Ovary (tissue), 9 donors: ENCODE results near the gene CTAGE1. TPM values are rescaled to one million over a fixed set of nuclear protein-coding genes. Genes with fewer than 3 reads are reported as not detected.

Experiments
- DNase-seq, 5 donors: peaks; one replicate each; pipeline ENCODE4 v3.0.0-alpha.2; 2019 to 2020
- H3K27ac ChIP-seq, 2 donors: fragments of 200-600 bp; one replicate each; pipeline versions ENCODE4 v1.5.1 to v1.8.0; 2019 to 2022
- H3K27me3 ChIP-seq: fragments of 200-600 bp; one replicate; pipeline ENCODE4 v1.8.0; 2022
- H3K36me3 ChIP-seq: fragments of 200-600 bp; sonication (generic); one replicate; pipeline ENCODE4 v1.5.1; 2019
- H3K4me1 ChIP-seq: one replicate; pipeline ENCODE4 v1.8.1; 2013; ENCODE audit warnings: mild to moderate bottlenecking, moderate library complexity; ENCODE audit not compliant: insufficient read depth
- H3K4me3 ChIP-seq: fragments of 200-600 bp; sonication (generic); one replicate; pipeline ENCODE4 v1.5.1; 2017
- H3K9me3 ChIP-seq, 2 donors: fragments of 200-600 bp in 1 of 2; sonication (generic) in 1 of 2; one replicate each; pipeline versions ENCODE4 v1.5.1 to v1.8.1; 2013 to 2019; ENCODE audit warnings: mild to moderate bottlenecking in 1 of 2, moderate library complexity in 1 of 2
- EP300 ChIP-seq: sonication (generic); formaldehyde crosslinking; IDR thresholded peaks from one replicate; pipeline ENCODE4 v1.6.1; 2017; ENCODE audit warnings: antibody characterized with exemption
- POLR2A ChIP-seq: fragments of 450-650 bp; IDR thresholded peaks from one replicate; pipeline ENCODE4 v1.6.1; 2017; ENCODE audit warnings: antibody characterized with exemption, mild to moderate bottlenecking, moderate library complexity
- WGBS, 3 donors: extraction: QIAGEN DNeasy Blood & Tissue Kit in 1 of 3; methylation state at CpG; one replicate each; pipeline versions ENCODE4 v1.1.5 to v1.1.7; 2013 to 2017; 5-methylcytosine and 5-hydroxymethylcytosine counted together
- intact Hi-C, 4 donors: fragments of 100-400 bp; cut with DNase I; formaldehyde crosslinking; loops; one replicate each; pipeline versions ENCODE4 v1.11.0 to v1.15.1; 2022 to 2023
- polyA plus RNA-seq, 2 donors: library from polyadenylated mRNA; stranded (reverse); fragments of 200-250 nt in 1 of 2; fragments of 350-450 nt in 1 of 2; fragmentation: Illumina TruSeq in 1 of 2; extraction: RNeasy Lipid Tissue Mini Kit (QIAGEN cat#74804) in 1 of 2; gene quantifications; one replicate each; pipeline ENCODE4 v1.2.3, GENCODE V29; 2013 to 2014
- total RNA-seq, 7 donors: library from RNA; depleted of rRNA in 2 of 7; stranded (reverse); fragments of >200 nt in 2 of 7; fragmentation: NEBNext Ultra II Directional in 3 of 7; extraction: Animal tissue kit (Norgen Biotek cat#: 25700) in 3 of 7; gene quantifications; one replicate each; pipeline versions ENCODE4 v1.1.0 to v1.2.4, GENCODE V29; 2016 to 2023
- TF ChIP-seq, protein P1 (sequence below), 3 donors: fragments of 450-650 bp in 2 of 3; fragments of 200-600 bp in 1 of 3; IDR thresholded peaks; one replicate each; pipeline versions ENCODE4 v1.5.1 to v1.8.0; 2016 to 2022; ENCODE audit warnings: antibody characterized with exemption in 3 of 3, mild to moderate bottlenecking in 1 of 3
- donor health status: DM: no; HTN: no; CAD: no; lungs with moderate emphysema.
- donor health status: DM: no; HTN: no; CAD: no.
- donor health status: Bipolar disorder and iron deficiency.
- donor health status: DM: yes; HTN: yes; CAD: no.
- donor health status: DM: no; HTN: no; CAD: no.
- donor health status: DM: yes; HTN: yes; CAD: no.

Gene CTAGE1
- total and polyA plus RNA-seq, 9 donors = not detected

DNA sequence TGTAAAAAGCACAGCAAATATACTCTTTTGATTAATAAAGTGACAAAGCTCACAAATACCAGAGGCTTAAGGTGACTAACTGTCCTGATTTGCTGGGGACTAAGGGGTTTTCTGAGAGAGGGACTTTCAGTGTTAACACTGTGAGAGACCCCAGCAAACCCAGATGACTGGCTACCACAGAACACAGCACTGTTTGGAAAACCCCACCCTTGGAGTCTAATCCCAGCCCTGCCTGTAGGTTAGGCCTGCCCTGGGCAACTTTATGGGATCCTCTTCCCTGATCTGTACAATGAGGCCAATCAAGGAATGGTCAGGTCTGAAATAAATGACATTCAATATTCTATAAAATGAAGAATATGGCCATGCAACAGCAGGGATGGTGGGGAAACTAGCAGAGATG lies 30.5 kb upstream of the CTAGE1 start:
- Histone ChIP-seq H3K9me3 (no peaks in the 10 kb centered on the region), H3K36me3 (no peaks in the 10 kb centered on the region), H3K4me1 (no peaks in the 10 kb centered on the region), H3K27me3 (no peaks in the 10 kb centered on the region), H3K4me3 (no peak overlapping the region), H3K27ac (no peak overlapping the region)
- no peak for TF ChIP-seq POLR2A
- intact Hi-C loops = no loop called here
- DNase-seq = no peak

DNA sequence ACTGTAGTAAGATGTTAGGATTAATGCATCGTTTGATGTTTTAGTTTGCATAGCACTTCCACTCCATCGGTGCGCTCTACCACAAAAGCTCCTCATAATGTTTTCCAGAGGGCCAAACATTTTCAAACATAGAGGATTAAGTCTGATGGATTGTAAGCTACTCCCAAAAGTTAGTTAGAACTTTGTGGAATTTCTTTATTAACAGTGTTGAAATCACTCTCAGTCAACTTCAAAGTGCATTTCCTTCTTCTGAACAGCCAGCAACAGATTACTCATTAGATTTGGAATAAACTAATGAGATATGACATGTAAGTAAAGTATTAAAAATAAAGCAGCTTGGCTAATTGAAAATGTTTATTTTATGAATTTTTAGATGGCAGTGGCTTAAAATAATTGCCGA lies 30.1 kb upstream of the CTAGE1 start:
- no peak for DNase-seq
- TF ChIP-seq POLR2A = no peak
- TF ChIP-seq EP300 = no peak
- TF ChIP-seq, protein P1, sequence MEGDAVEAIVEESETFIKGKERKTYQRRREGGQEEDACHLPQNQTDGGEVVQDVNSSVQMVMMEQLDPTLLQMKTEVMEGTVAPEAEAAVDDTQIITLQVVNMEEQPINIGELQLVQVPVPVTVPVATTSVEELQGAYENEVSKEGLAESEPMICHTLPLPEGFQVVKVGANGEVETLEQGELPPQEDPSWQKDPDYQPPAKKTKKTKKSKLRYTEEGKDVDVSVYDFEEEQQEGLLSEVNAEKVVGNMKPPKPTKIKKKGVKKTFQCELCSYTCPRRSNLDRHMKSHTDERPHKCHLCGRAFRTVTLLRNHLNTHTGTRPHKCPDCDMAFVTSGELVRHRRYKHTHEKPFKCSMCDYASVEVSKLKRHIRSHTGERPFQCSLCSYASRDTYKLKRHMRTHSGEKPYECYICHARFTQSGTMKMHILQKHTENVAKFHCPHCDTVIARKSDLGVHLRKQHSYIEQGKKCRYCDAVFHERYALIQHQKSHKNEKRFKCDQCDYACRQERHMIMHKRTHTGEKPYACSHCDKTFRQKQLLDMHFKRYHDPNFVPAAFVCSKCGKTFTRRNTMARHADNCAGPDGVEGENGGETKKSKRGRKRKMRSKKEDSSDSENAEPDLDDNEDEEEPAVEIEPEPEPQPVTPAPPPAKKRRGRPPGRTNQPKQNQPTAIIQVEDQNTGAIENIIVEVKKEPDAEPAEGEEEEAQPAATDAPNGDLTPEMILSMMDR (IDR thresholded peaks at IDR 0.05) = no peak
- Histone ChIP-seq H3K36me3 (no peaks in the 10 kb centered on the region), H3K9me3 (no peaks in the 10 kb centered on the region), H3K27me3 (no peaks in the 10 kb centered on the region), H3K4me3 (no peak overlapping the region), H3K4me1 (no peaks in the 10 kb centered on the region), H3K27ac (no peak overlapping the region)
- intact Hi-C loops = no loop called here
- WGBS, 3 donors = 75 to 86% (median 84%) methylated on average over 4 of the region's 4 CpGs

DNA sequence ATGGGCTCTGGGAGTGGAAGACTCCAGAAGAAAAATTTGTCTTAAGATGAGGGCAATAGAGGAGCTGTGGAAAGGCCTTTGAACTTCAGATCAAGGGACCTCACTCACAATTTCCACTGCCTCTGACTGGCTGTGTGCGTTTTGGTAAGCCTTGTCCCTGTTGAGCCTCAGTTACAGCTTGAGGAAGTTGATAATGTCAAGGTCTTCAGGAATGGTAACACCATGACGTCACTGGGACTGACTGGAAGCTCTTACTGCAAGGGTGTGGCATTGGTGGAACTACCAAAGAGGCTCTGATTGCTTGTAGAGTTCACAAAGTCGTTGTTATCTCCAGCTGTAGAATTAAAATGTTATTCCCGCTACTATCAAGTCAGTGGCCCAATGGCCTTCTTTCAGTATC lies 29.2 kb upstream of the CTAGE1 start:
- Histone ChIP-seq H3K36me3 (no peaks in the 10 kb centered on the region), H3K9me3 (no peaks in the 10 kb centered on the region), H3K4me1 (no peaks in the 10 kb centered on the region), H3K27me3 (no peaks in the 10 kb centered on the region), H3K4me3 (no peak overlapping the region), H3K27ac (no peak overlapping the region)
- intact Hi-C loops = no loop called here
- WGBS, 3 donors = 77 to 81% (median 80%) methylated on average over 4 of the region's 4 CpGs
- no peak for TF ChIP-seq EP300
- no peak for TF ChIP-seq POLR2A
- TF ChIP-seq, protein P1 (IDR thresholded peaks at IDR 0.05) = no peak
- no peak for DNase-seq

GRCh38 chr18:22446325-22446724 lies 28.6 kb upstream of the CTAGE1 start:
- no peak for DNase-seq
- TF ChIP-seq EP300 (no peak), POLR2A (no peak)
- TF ChIP-seq, protein P1 (IDR thresholded peaks at IDR 0.05) = no peak
- no peaks in the 10 kb centered on the region for H3K4me1 ChIP-seq
- no peaks in the 10 kb centered on the region for H3K36me3 ChIP-seq
- no peaks in the 10 kb centered on the region for H3K27me3 ChIP-seq
- WGBS, 3 donors = 91 to 93% (median 91%) methylated on average over 6 of the region's 6 CpGs
- no peak overlapping the region for H3K4me3 ChIP-seq
- no peak overlapping the region for H3K27ac ChIP-seq
- no peaks in the 10 kb centered on the region for H3K9me3 ChIP-seq
- intact Hi-C loops = no loop called here

- Histone ChIP-seq H3K27me3 (no peaks in the 10 kb centered on the region), H3K4me1 (no peaks in the 10 kb centered on the region), H3K27ac (no peak overlapping the region), H3K4me3 (no peak overlapping the region), H3K9me3 (no peaks in the 10 kb centered on the region), H3K36me3 (no peaks in the 10 kb centered on the region)
- intact Hi-C loops = no loop called here
- no peak for DNase-seq
- TF ChIP-seq POLR2A = no peak
- TF ChIP-seq EP300 = no peak
- TF ChIP-seq, protein P1 (IDR thresholded peaks at IDR 0.05) = no peak
Measured at GRCh38 chr18:22441638-22442037, 23.9 kb upstream of the CTAGE1 start.
